ENCODE results near the gene SCYGR1.
"Not testable (repeated sequence)": the region's sequence is repeated elsewhere in the genome, so short reads cannot be mapped to it uniquely, and the experiment has no call there.

Gene SCYGR1

GRCh38 chr2:227404585-227405271 is 17.0 kb upstream of the SCYGR1 start:
- DNase-seq (ENCODE audit: low spot score) (no peak), FAIRE-seq (no peak)

- peak; percentile 41 for DNase-seq (ENCODE audit: low spot score)
- FAIRE-seq = no peak
Observed at GRCh38 chr2:227402959-227403358, 15.2 kb upstream of the SCYGR1 start.

GRCh38 chr2:227402321-227402720 is 14.6 kb upstream of the SCYGR1 start:
- DNase-seq (ENCODE audit: low spot score) (no peak), FAIRE-seq (no peak)

GRCh38 chr2:227401550-227401949 is 13.8 kb upstream of the SCYGR1 start:
- no peak for DNase-seq (ENCODE audit: low spot score)
- no peak for FAIRE-seq

- DNase-seq (ENCODE audit: low spot score) (no peak), FAIRE-seq (no peak)
Observed at GRCh38 chr2:227398684-227399670, 11.2 kb upstream of the SCYGR1 start.

- DNase-seq (ENCODE audit: low spot score) (no peak), FAIRE-seq (no peak)
Observed at GRCh38 chr2:227397562-227397961, 9.8 kb upstream of the SCYGR1 start.

GRCh38 chr2:227395556-227395955 is 7.8 kb upstream of the SCYGR1 start:
- FAIRE-seq (no peak), DNase-seq (ENCODE audit: low spot score) (no peak)

GRCh38 chr2:227394401-227394800 is 6.7 kb upstream of the SCYGR1 start:
- FAIRE-seq (no peak), DNase-seq (ENCODE audit: low spot score) (no peak)

- no peak for FAIRE-seq
- DNase-seq (ENCODE audit: low spot score) = no peak
Observed at GRCh38 chr2:227390468-227391256, 2.9 kb upstream of the SCYGR1 start.

GRCh38 chr2:227389661-227390060 is 1.9 kb upstream of the SCYGR1 start:
- FAIRE-seq (no peak), DNase-seq (ENCODE audit: low spot score) (no peak)

GRCh38 chr2:227389231-227389630 is 1.5 kb upstream of the SCYGR1 start:
- FAIRE-seq = no peak
- no peak for DNase-seq (ENCODE audit: low spot score)

GRCh38 chr2:227388537-227389011 is 825 bp upstream of the SCYGR1 start:
- DNase-seq (ENCODE audit: low spot score) (peak; percentile 61), FAIRE-seq (no peak)

- FAIRE-seq (no peak), DNase-seq (ENCODE audit: low spot score) (no peak)
Observed at GRCh38 chr2:227386630-227387029, 1.1 kb downstream of the SCYGR1 start.

- FAIRE-seq = no peak
Observed at GRCh38 chr2:227383686-227384085, 4.1 kb downstream of the SCYGR1 start.

GRCh38 chr2:227382241-227382835 is 5.4 kb downstream of the SCYGR1 start:
- DNase-seq (ENCODE audit: low spot score); FAIRE-seq: not testable (repeated sequence)

More at GRCh38 chr2:227383686-227384085, 4.1 kb downstream of the SCYGR1 start:
- no peak for DNase-seq (ENCODE audit: low spot score)

GRCh38 chr2:227379095-227379494 is 8.7 kb downstream of the SCYGR1 start, which contains the start of gene TM4SF20:
TM4SF20 (minus strand) TSS chr2:227379306; CDS start chr2:227379268, 38 bp downstream.
- no peak for FAIRE-seq

GRCh38 chr2:227378371-227378782 is 9.4 kb downstream of the SCYGR1 start:
- no peak for FAIRE-seq
- DNase-seq (ENCODE audit: low spot score) = no peak

More at GRCh38 chr2:227379095-227379494, 8.7 kb downstream of the SCYGR1 start, which contains the start of gene TM4SF20:
- DNase-seq (ENCODE audit: low spot score) = no peak

GRCh38 chr2:227377467-227378351 is 10.0 kb downstream of the SCYGR1 start:
- no peak for FAIRE-seq

GRCh38 chr2:227376656-227377396 is 10.9 kb downstream of the SCYGR1 start:
- DNase-seq (ENCODE audit: low spot score) (no peak), FAIRE-seq (no peak)

More at GRCh38 chr2:227377467-227378351, 10.0 kb downstream of the SCYGR1 start:
- DNase-seq (ENCODE audit: low spot score) = no peak
